Urinary bladder (tissue), 4 donors: Measurements from ENCODE around the gene ULBP3. TPM values are rescaled to one million over a fixed set of nuclear protein-coding genes. Genes with fewer than 3 reads are reported as not detected.
"Not testable (repeated sequence)": the region's sequence is repeated elsewhere in the genome, so short reads cannot be mapped to it uniquely, and the experiment has no call there.

Experiments
- DNase-seq: peaks from one replicate; pipeline ENCODE4 v3.0.0-alpha.2; 2015; ENCODE audit errors: extremely low spot score
- H3K27ac ChIP-seq: one replicate; pipeline ENCODE4 v1.5.1; 2013; ENCODE audit warnings: low read depth, mild to moderate bottlenecking, moderate library complexity
- H3K36me3 ChIP-seq: one replicate; pipeline ENCODE4 v1.6.1; 2013; ENCODE audit warnings: mild to moderate bottlenecking, moderate library complexity; ENCODE audit not compliant: insufficient read depth
- H3K4me1 ChIP-seq: one replicate; pipeline ENCODE4 v1.6.1; 2013; ENCODE audit warnings: mild to moderate bottlenecking, moderate library complexity; ENCODE audit not compliant: insufficient read depth
- H3K4me3 ChIP-seq: one replicate; pipeline ENCODE4 v1.5.1; 2013; ENCODE audit warnings: low read depth, low read length
- WGBS: extraction: QIAGEN DNeasy Blood & Tissue Kit; methylation state at CpG from one replicate; pipeline ENCODE4 v1.1.7; 2013; 5-methylcytosine and 5-hydroxymethylcytosine counted together
- polyA plus RNA-seq: library from polyadenylated mRNA; stranded (reverse); fragments of 200-250 nt; gene quantifications from one replicate; pipeline ENCODE4 v1.2.3, GENCODE V29; 2013
- total RNA-seq: library from RNA; depleted of rRNA; stranded (reverse); fragments of >200 nt; gene quantifications from one replicate; pipeline ENCODE4 v1.2.3, GENCODE V29; 2014
- donor health status: healthy with polysubstance abuse.
- donor health status: healthy.

ULBP3 gene
- total and polyA plus RNA-seq, 2 donors = 1.1 to 3.4 TPM

DNA sequence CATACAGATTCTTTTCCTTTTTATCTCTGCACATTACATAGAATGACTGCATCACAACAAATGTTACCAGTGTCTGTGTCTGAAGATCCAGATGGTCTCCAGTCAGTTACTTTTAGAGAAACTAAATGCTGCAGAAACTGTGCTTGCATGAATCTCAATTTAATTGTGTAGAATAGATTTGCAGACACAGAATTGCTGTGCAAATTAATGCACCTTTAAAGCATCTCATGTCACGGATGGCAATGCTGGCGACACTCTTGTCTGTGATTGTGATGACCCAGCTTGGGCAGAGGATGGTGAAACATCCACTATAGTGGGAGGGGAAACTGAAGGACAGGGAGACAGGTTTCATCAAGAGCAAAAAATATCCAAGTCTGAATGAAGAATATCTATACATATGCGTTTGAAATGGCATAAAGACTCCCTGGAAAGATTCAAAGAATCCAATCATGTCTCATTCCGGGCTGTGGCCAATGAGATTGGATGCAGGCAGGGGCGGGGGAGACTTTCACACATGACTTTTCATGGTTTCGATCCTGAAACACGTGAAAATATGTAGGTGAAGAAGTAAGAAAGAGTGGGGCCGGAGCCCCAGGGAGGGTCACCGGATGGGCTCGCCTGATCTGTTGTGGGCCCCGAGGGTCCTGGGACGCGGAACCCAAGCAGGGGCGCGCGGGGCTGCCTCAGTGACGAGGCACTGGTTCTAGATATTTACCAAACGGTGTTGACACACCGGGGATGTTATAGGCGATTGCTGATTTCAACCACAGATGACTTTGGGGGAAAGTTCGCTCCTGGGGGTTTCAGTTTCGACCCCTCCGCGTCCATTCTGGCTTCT, 54.9 kb downstream of the ULBP3 start:
- WGBS = 14% methylated on average over 12 of the region's 24 CpGs
- H3K4me1 ChIP-seq, DNase-seq, H3K36me3 ChIP-seq, H3K4me3 ChIP-seq, H3K27ac ChIP-seq: not testable (repeated sequence)

DNA sequence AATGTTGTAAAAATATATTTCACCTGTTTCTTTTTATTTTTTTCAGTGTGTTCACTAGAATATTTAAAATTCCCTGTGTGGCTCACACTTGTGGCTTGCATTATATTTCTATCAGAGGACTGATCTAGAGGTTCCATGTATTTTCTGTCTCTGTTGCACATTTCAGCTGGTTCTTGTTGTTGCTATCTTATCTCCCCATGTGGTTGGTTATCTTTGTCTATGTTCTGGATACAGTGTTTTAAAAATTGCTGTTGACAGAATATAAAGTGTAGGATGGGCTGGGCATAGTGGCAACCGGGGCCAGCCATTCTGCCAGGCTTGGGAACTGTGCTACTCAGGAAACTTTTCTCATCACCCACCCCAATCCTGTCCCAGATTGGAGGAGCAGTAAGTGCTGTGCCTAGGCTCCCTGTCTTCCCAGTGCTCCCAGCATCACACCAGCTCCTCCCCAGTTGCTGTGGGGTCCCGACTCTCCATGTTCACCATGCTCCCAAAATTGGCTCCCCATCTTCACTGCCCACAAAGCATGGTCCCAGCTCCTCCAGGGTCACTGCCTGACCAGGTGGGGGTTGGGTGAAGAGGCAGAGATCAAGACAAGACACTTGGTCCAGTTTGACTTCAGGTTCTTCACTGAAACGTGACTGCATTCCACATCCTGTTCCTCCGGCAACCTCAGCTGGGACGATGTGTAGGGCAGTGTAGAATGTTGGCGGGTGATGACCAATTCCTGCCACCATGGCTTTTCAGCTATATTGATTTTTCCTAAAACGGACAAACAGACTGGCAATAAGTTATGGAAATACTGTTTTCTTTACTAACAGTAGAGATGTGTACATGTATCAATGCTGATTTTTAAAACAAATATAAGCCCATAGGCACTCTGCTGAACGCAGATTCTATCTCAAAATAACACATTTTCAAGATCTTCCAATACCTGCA, 55.8 kb downstream of the ULBP3 start:
- WGBS = 35% methylated on average over 8 of the region's 8 CpGs
- not testable (repeated sequence) for DNase-seq, H3K36me3 ChIP-seq, H3K4me1 ChIP-seq, H3K27ac ChIP-seq, H3K4me3 ChIP-seq

Other genes with a start within 250 kb of the ULBP3 start
- 50.2 TPM for gene LRP11, start 204.8 kb downstream of the ULBP3 start, total RNA-seq
- gene LRP11, start 204.8 kb downstream of the ULBP3 start, polyA plus RNA-seq = 26.6 TPM
- gene RAET1E, start 171.0 kb downstream of the ULBP3 start, total RNA-seq = 0.74 TPM
- 0.99 TPM for gene RAET1E, start 171.0 kb downstream of the ULBP3 start, polyA plus RNA-seq
- gene RAET1G, start 146.0 kb downstream of the ULBP3 start, total RNA-seq = 1.2 TPM
- gene RAET1G, start 146.0 kb downstream of the ULBP3 start, polyA plus RNA-seq = 3.4 TPM
- 0.26 TPM for gene ULBP2, start 127.1 kb downstream of the ULBP3 start, total RNA-seq
- gene ULBP2, start 127.1 kb downstream of the ULBP3 start, polyA plus RNA-seq = 0.49 TPM
- 0.16 TPM for gene ULBP1, start 105.2 kb downstream of the ULBP3 start, total RNA-seq
- gene ULBP1, start 105.2 kb downstream of the ULBP3 start, polyA plus RNA-seq = 0.03 TPM
- not detected for gene RAET1L, start 43.6 kb downstream of the ULBP3 start, total RNA-seq
- gene RAET1L, start 43.6 kb downstream of the ULBP3 start, polyA plus RNA-seq = not detected
- 0.42 TPM for gene PPP1R14C, start 73.9 kb upstream of the ULBP3 start, total RNA-seq
- gene PPP1R14C, start 73.9 kb upstream of the ULBP3 start, polyA plus RNA-seq = 0.08 TPM